Lower lobe of right lung (tissue), 2 donors: ENCODE results near the gene PFN1. TPM values are rescaled to one million over a fixed set of nuclear protein-coding genes. Genes with fewer than 3 reads are reported as not detected.

Source experiments
- ATAC-seq, 2 donors: fragments of 200-7000 bp; cut with Tn5 transposase; one replicate each; pipeline ENCODE4 v1.9.1; 2020 to 2022; ENCODE audit warnings: mild to moderate bottlenecking in 2 of 2, moderate library complexity in 2 of 2
- DNase-seq: peaks from one replicate; pipeline ENCODE4 v3.0.0-alpha.2; 2020
- H3K27ac ChIP-seq: fragments of 200-600 bp; one replicate; pipeline ENCODE4 v1.8.0; 2022
- H3K27me3 ChIP-seq: fragments of 200-600 bp; one replicate; pipeline ENCODE4 v1.8.0; 2022; ENCODE audit warnings: low read depth
- H3K36me3 ChIP-seq: fragments of 200-600 bp; one replicate; pipeline ENCODE4 v1.8.0; 2022; ENCODE audit warnings: mild to moderate bottlenecking
- H3K4me1 ChIP-seq: fragments of 200-600 bp; one replicate; pipeline ENCODE4 v1.8.0; 2022
- H3K4me3 ChIP-seq: fragments of 200-600 bp; one replicate; pipeline ENCODE4 v1.8.0; 2022; ENCODE audit warnings: mild to moderate bottlenecking
- H3K9me3 ChIP-seq: fragments of 200-600 bp; one replicate; pipeline ENCODE4 v1.8.0; 2022
- intact Hi-C: fragments of 100-400 bp; cut with DNase I; formaldehyde crosslinking; loops from one replicate; pipeline ENCODE4 v1.11.0; 2022
- total RNA-seq: library from RNA; stranded (reverse); fragmentation: NEBNext Ultra II Directional; extraction: Animal tissue kit (Norgen Biotek cat#: 25700); gene quantifications from one replicate; pipeline ENCODE4 v1.2.1, GENCODE V29; 2021
- TF ChIP-seq, protein P1 (sequence below): fragments of 200-600 bp; IDR thresholded peaks from one replicate; pipeline ENCODE4 v1.8.0; 2022; ENCODE audit warnings: antibody characterized with exemption, mild to moderate bottlenecking
- donor health status: DM: no; HTN: yes; CAD: no; lungs with severe emphysema.

The PFN1 gene
- total RNA-seq, 1 donor from 2014 or later: 528 TPM

DNA sequence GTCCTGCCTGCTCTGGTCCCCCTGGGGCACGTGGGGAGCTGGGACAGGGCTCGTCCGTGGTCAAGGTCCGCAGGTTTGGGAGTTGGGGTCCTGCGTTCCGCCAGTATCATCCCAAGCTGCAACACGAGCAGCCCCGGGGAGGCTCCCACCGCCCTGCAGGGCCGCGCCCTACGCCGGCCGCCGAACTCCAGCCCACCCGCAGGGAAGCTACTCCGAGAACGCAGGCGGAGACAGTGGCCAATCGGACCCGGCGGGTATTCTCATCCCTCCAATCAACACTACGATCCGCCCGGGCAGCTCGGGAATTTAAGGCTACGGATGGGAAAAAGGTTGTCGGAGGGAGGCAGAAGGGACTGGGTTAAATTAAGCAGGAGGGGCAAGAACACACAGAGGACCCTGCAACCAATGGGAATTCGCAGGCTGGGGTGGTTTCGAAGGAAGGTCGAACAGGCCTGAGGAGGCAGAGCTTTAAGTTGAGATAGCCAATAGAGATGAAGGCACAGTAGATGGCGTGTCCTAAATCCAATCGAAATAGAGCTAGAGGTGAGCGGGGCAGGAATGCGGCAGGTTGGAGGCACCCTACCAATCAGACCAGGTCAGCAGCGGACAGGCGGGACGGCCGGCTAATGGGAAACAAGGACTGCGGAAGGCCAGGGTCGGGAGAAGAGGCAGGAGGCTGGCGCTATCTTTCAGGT lies 18.7 kb upstream of the PFN1 start:
- peak; percentile 95 for ATAC-seq
- Histone ChIP-seq H3K36me3 (peaks cover 28% of the 10 kb centered on the region), H3K27me3 (no peaks in the 10 kb centered on the region), H3K4me3 (peak overlapping the region; percentile 94), H3K4me1 (peaks cover 39% of the 10 kb centered on the region), H3K27ac (peak overlapping the region; percentile 93), H3K9me3 (no peaks in the 10 kb centered on the region)
- intact Hi-C loops: no loop called here
- peak; percentile 99 for DNase-seq
- TF ChIP-seq, protein P1, sequence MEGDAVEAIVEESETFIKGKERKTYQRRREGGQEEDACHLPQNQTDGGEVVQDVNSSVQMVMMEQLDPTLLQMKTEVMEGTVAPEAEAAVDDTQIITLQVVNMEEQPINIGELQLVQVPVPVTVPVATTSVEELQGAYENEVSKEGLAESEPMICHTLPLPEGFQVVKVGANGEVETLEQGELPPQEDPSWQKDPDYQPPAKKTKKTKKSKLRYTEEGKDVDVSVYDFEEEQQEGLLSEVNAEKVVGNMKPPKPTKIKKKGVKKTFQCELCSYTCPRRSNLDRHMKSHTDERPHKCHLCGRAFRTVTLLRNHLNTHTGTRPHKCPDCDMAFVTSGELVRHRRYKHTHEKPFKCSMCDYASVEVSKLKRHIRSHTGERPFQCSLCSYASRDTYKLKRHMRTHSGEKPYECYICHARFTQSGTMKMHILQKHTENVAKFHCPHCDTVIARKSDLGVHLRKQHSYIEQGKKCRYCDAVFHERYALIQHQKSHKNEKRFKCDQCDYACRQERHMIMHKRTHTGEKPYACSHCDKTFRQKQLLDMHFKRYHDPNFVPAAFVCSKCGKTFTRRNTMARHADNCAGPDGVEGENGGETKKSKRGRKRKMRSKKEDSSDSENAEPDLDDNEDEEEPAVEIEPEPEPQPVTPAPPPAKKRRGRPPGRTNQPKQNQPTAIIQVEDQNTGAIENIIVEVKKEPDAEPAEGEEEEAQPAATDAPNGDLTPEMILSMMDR: no peak

DNA sequence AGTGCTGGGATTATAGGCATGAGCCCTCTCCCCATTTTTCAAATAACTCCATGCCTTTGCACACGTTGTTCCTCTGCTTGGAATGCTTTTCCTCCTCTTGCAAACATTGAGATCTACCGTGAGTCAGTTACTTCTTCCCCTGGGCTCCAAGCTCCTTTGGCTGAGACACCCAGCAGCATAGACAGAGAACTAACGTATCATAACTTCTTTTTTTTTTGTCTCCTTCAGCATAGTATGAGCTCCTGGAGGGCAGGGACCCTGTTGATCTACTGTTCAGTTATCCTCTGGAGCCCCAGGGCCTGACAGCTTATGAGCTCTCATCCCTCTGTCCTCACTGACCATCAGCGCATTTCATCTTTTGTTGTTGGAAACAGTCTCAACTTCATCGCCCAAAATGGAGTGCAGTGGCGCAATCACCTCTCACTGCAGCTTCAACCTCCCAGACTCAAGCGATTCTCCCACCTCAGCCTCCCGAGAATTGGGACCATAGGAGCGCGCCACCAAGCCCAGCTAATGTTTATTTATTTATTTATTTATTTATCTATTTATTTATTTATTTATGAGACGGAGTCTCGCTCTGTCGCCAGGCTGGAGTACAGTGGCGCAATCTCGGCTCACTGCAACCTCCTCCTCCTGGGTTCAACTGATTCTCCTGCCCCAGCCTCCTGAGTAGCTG lies 17.1 kb upstream of the PFN1 start:
- TF ChIP-seq, protein P1: no peak
- Histone ChIP-seq H3K27ac (no peak overlapping the region), H3K4me3 (peak overlapping the region; percentile 94)

DNA sequence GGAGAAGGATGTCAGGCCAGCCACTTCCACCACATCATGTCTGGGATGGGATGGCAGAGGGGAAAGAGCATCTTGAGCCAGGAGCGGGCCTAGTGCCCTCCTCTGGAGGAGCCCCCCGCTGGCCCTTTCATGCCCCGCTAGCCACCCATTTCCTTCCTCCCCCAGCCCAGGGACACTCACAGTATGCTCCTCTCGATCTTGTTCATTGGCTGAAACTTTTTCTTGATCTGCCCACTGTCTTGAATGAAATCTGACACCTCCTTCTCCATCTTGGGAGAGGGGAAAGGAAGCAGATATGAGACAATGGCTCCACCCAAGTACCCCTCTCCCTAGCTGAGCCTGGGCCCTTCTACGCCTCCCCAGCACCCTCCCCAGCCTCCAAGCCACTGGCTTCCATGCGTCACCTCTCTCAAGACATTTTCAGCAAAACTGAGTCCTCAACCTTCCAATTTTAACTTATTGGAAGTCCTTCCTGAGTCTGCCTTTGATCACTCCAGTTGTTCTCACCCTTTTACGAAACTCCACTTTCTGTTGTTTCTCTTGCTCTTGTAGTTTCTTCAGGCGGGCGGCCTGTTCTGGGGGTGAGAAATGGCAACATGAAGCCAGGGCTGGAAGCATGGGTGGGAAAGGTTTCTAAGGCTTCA lies 12.1 kb upstream of the PFN1 start:
- DNase-seq: no peak
- H3K36me3 ChIP-seq: peaks cover 33% of the 10 kb centered on the region
- TF ChIP-seq, protein P1: no peak
- intact Hi-C loops: no loop called here
- peaks cover 3% of the 10 kb centered on the region for H3K4me1 ChIP-seq
- no peaks in the 10 kb centered on the region for H3K27me3 ChIP-seq
- ATAC-seq: no peak
- H3K4me3 ChIP-seq: no peak overlapping the region
- H3K9me3 ChIP-seq: no peaks in the 10 kb centered on the region
- no peak overlapping the region for H3K27ac ChIP-seq

More for the DNA sequence above, 17.1 kb upstream of the PFN1 start:
- Histone ChIP-seq H3K36me3 (peaks cover 22% of the 10 kb centered on the region), H3K4me1 (peaks cover 39% of the 10 kb centered on the region), H3K27me3 (no peaks in the 10 kb centered on the region), H3K9me3 (no peaks in the 10 kb centered on the region)
- DNase-seq: no peak
- no peak for ATAC-seq
- intact Hi-C loops: no loop called here

DNA sequence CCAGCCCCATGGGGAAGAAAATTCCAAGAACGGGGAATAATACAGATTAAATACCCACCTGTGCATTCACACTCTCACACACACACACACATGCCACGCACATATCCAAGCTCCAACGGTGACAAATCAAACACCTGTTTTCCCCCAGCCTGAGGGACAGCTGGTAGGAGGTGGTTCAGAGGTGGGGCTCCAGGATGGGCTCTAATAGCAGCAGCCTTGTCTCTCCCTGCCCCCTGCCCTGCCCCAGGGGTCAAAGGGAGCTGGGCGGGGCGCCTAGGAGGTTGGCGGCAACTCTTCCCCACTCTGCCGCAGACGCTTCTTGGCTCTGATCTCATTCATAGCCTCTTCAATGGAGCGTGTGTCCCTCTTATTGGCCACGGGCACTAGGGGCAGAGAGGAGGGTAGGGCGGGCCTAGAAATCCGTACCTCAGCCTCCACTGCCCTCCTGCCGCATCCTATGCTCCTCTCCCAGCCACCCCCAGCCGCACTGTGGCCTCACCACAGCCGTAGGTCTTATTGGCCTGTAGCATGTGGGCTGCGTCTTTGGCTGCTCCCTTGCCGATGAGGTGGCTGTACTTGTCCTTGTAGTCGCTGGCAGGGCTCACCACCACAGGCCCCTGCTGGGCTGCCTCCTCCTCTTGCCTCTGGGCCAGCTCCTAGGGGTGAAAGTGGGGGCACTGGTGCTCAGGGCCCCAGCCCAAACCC lies 11.1 kb upstream of the PFN1 start:
- TF ChIP-seq, protein P1: no peak
- Histone ChIP-seq H3K27me3 (no peaks in the 10 kb centered on the region), H3K9me3 (no peaks in the 10 kb centered on the region), H3K27ac (no peak overlapping the region), H3K4me1 (no peaks in the 10 kb centered on the region), H3K4me3 (no peak overlapping the region), H3K36me3 (peaks cover 33% of the 10 kb centered on the region)
- intact Hi-C loops: no loop called here
- ATAC-seq (no peak), DNase-seq (no peak)

DNA sequence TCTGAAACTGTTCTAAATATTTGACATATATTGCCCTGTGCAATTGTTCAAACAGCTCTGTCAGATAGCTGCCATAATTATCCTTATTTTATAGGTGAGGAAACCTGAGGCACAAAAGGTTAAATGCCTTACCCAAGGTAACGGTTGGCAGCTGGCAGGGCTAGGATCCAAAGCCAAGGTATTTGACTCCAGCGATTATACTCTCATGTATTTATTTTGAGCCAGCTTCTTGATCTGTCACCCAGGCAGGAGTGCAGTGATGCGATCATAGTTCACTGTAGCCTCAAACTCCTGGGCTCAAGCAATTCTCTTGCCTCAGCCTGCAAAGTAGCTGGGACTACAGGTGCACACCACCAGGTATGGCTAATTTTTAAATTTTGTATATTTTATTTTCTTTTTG lies 9.8 kb upstream of the PFN1 start:
- Histone ChIP-seq H3K27me3 (no peaks in the 10 kb centered on the region), H3K4me3 (no peak overlapping the region), H3K9me3 (no peaks in the 10 kb centered on the region), H3K4me1 (peaks cover 6% of the 10 kb centered on the region), H3K36me3 (peaks cover 33% of the 10 kb centered on the region), H3K27ac (no peak overlapping the region)
- TF ChIP-seq, protein P1: no peak
- ATAC-seq (no peak), DNase-seq (no peak)
- intact Hi-C loops: no loop called here
